Measurements from ENCODE around the gene PPP1R1B.

Gene PPP1R1B

DNA sequence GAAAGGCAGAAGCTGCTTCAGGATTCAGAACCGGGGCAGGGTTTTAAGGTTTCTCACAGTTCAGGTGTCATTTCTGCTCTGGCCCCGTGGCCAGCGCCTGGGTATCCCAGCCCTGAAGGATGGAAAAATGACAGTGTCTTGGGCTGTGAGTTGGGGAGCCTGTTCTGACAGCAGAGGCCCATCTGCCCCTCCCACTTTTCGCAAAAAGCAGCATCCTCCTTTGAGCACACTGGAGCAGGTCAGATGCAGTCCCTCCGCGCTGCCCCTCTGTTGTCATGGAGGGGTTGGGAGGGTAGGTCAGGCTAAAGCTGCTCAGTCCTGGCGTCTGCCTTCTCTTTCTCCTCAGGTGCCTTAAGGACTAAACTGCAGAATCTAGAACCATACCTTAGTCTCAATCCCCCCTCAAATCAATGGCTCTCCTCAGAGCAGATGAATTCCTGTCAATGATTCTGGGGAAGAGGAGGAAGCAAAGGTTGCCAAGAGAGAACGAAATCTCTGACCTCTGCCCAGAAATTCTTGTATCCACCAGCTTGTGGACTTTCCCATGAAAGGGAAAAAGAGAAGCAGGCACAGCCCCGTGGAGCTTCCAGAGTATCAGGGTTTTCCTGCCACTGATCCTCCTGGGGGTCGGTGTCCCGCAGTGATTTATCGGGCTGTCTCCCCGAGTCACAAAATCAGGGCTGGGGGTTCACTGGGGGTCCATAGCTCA is 26.3 kb upstream of the PPP1R1B start:
- DNase-seq (ENCODE audit: low read depth, low spot score) = no peak

DNA sequence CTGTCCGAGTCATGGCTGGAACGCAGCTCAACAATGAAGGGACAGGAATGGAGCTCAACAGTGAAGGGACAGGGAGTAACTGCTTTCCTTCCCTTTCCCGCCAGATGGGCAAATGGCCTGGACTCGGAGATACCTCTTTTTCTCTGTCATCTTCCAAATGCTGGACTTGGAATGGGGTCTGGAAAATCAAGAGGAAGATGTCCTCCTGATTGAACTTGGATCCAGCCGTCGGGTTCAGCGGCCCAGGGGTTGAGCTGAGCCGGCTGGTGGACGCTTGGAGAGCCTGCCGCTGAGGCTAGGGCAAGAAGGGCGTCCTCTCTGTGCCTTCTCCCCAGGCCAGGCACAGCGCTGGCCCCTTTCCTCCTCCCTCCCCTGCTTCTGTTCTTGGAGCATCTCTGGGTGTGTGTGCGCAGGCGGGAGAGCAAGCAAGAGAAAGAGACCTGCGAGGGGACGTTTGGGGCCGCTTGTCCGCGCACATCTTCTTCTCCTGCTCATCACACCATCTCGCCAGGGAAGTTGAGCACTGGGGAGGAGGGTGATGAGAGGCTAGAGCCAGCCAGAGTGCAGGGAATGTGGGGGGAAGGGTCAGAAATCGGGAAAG is 25.7 kb upstream of the PPP1R1B start:
- no peak for DNase-seq (ENCODE audit: low read depth, low spot score)

DNA sequence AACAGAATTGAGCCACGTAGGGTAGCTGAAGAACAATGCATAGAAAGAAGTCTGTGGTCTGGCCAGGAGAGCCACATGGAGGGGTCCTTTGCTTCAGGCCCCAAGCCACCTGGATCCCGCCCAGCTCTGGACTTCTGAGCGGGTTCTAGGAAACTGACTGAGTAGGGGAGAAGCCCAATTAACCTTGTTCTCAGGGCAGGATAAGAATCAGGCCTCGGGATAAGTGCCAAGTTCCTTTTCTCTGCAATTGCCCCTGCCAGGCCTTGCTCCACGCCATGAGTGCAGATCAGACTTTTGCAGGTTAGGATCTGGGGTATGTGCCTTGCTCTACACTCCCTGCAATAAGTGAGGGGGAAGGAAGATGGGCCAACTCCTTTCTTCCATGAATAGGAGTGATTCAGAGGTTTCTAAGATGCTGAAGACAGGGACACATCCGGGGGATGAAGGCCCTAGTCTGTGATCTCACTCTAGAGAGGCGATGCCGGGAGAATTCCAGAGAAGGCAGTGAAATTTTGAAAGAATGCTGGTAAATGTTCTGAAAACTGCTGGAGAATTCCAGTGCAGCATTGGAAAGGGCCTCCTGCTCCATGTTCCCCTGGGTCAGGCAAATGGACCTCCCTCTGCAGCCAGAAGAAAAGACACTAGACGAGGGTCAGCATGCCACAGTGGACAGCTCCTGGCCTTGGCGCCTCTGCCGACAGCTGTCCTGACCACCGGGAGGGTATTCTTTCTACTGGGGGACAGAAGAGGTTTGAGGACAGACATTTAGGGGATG is 24.8 kb upstream of the PPP1R1B start:
- DNase-seq (ENCODE audit: low read depth, low spot score) = no peak

DNA sequence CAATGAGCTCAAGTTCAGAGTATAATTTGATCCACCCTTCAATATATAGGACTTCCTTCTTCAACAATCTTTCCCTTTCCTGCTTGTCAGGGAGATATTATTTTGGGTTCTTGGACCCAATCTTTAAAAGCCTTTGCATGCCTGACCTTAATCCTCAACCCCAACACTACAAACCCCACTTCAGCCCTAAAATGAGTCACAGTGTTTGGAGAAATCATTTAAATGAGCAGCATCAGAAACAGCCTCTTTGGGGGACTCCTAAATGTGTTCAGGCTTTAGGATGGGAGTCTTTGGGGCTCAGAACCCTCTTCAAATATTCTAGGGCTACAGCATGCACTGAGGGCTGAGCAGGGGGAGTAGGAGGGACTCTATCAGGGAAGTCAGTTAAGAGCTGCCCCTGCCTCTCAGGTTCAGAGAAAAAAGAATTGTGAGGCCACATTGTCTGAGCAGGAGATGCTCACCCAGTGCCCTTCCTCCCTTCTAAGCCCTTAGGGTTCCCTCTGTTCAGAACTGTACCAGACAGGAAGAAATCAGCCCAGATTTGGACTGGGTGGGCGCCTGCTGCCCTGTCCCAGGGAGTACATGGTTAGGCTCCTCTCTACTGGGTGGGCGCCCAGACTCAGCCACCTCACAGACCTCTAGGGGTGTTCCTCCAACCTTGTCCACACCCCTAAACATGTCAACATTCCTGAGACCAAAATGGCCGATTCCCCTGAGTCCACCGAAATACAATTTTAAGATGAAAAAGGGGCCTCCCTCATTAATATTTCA is 24.0 kb upstream of the PPP1R1B start:
- DNase-seq (ENCODE audit: low read depth, low spot score) = no peak

DNA sequence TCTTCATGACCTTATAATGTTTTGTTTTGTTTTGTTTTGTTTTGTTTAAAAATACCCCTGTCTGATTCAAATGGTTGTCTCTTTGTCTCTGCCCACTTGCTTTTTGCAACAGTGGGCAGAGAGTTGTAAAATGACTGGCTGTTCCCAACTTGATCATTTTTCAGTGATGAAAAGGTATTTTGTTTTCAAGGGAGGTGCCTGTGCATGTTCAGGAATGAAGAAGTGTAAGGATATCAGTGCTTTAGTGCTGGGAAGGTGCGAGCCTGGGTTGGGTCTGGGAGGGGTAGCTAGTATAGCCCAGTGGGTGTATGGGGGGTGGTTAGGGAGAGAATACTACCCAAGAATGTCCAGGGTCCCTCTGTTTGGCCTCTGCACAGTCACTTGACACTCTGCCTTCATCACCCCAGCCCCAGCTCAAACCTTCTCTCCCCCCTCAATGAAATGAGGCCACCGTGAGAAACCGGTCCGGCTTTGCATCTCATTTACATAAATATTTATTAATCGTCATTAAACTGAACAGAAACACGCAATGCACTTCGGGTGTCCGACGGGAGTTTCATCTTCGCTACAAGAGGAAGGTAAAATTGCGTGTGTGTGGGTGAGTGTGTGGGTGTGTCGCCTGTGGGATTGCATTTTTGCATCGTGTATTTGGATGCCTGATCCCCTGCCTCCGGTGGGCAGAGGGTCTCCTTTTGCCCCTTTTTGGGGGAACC is 23.3 kb upstream of the PPP1R1B start:
- DNase-seq (ENCODE audit: low read depth, low spot score) = no peak

DNA sequence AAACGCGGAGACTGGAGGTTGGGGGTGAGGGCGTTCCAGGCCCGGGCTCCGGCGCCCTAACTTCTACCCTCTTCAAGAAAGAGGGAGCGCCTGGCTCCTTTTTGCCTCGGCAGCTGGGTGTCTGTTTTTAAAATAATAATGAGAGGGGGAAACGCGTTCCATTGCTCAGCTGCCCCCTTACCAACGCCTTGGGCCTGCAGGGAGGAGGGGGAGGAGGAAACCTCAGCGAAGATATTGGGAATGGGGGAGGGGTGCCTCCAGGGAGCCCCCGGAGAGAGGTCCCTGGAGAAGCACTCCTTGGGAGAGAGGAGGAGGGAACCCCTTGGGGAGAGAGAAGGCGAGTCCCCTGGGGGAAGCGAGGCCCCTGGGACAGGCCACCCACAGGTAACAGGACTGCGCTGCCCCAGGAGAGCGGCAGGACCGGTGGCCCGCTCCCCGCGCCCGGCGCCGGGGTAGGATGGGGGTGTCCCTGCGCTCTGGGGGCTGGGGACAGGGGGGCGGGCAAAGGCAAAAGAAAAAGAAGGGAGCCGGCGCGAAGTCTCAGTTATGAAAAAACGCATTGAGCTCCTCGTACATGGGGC is 21.8 kb upstream of the PPP1R1B start:
- no peak for DNase-seq (ENCODE audit: low read depth, low spot score)

DNA sequence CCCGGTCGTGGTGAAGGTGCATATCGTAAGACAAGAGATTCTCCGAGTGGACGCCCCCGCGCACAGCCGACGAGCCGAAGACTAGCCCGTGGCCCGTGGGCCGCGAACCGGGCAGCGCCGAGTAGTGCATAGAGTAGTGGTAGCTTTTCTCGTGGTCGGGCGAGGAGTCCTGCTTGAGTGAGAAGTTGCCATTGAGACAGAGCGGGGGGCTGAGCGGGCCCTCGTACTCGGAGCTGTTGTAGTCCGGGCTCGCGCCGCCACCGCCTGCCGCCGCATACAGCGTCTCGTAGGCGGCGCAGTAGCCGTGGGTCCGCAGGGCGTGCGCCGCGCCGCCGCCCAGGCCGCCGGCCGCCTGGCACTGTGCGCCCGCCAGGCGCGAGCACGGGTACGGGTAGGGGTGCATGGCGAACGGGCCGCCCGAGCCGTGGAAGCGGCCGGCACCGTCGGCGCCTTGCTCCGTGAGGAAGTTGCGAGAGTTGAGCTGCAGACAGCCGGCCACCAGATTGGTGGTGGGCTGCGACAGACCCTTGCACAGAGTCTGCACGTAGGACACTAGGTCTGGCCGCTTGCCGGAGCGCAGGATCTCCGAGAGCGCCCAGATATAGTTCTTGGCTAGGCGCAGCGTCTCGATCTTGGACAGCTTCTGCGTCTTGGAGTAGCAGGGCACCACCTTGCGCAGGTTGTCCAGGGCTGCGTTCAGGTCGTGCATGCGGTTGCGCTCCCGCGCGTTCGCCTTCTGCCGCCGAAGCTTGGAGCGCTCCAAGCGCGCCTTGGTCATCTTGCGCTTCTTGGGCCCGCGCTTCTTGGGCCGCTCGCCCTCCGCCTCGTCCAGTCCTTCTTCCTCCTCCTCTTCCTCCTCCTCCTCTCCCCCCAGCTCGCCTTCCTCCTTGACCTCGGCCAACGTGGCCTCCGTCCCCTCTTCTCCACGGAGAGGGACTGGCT is 21.0 kb upstream of the PPP1R1B start:
- DNase-seq (ENCODE audit: low read depth, low spot score) = no peak

DNA sequence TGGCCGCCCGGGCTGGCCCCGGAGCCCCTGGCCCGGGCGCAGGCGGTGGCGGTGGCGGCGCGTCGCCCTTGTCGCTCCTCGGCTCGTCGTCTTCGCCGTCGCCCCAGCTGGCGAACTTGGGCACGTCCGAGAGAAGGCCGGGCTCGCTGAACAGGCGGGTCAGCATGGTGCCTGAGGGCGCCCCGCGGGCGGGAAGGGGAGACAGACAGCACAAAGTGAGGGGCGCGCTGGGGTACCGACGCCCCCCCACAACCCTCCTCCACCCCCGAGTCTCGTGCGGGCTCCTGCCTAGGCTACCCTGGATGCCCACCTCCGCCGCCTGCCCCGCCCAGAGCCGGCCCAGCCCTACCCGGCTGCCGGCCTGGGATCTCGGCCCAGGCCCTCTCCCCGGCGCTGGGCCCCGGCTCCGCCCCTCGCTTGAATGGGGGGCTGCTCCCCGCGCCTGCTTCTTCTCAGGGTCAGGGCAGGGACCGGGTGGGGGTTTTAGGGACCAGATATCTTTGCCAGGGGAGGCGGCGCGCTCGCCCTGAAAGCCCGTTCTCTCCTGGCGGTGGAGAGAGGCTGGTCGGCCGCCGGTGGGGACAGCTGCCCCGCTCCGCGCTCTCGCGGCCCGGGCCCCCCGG is 20.2 kb upstream of the PPP1R1B start:
- DNase-seq (ENCODE audit: low read depth, low spot score) = no peak

DNA sequence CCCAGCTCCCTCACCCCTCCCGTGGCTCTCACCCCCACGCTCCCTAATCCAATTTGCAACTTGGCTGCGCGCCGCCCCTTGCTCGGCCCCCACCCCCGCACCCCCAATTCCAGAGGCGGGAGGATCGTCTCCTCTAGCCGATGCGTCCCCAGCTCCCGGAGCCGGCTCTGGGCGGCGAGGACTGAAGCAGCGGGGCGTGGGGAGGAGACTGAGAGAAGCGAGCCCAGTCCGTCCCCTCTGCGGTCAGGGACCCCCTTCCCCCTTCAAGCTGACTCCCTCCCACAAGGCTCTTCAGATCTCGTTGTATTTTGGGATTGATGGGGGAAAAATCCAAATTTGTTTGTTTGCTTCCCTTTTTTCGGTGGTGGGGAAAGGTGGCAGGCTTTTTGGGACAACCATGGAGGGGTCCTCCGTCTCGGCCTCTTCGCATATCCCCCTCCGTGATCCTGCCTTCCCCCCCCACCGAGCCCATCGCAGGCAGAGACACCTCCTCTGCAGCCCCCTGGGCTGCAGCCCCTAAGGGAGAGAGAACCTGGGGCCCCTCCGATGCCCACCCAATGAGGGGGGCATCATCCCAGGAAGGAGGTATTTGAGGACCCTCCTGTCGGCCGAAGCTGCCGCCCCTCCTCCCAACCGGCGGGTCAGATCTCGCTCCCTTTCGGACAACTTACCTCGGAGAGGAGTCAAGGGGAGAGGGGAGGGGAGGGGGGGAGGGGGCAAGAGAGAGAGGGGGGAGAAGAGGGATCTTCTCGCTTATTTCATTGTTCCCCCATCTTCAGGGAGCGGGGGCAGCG is 19.5 kb upstream of the PPP1R1B start:
- no peak for DNase-seq (ENCODE audit: low read depth, low spot score)

DNA sequence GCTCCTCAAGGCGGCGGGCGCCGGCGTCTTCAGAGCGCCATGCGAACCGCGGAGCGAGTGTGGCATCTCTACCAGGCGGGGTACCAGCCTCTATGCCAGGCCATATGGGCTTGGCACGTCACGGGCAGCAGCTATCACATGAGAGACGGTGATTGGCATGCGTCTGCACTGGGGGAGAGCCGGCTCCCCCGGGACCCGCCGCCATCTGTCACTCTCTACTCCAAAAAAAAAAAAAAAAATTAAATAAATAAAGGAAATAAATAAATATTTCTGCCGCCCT is 19.0 kb upstream of the PPP1R1B start, which contains the start of gene NEUROD2:
Gene NEUROD2 (minus strand): TSS at position 70 of the 280 bp plus-strand sequence. CDS start 1,321 bp downstream, outside the sequence.
- DNase-seq (ENCODE audit: low read depth, low spot score) = no peak

DNA sequence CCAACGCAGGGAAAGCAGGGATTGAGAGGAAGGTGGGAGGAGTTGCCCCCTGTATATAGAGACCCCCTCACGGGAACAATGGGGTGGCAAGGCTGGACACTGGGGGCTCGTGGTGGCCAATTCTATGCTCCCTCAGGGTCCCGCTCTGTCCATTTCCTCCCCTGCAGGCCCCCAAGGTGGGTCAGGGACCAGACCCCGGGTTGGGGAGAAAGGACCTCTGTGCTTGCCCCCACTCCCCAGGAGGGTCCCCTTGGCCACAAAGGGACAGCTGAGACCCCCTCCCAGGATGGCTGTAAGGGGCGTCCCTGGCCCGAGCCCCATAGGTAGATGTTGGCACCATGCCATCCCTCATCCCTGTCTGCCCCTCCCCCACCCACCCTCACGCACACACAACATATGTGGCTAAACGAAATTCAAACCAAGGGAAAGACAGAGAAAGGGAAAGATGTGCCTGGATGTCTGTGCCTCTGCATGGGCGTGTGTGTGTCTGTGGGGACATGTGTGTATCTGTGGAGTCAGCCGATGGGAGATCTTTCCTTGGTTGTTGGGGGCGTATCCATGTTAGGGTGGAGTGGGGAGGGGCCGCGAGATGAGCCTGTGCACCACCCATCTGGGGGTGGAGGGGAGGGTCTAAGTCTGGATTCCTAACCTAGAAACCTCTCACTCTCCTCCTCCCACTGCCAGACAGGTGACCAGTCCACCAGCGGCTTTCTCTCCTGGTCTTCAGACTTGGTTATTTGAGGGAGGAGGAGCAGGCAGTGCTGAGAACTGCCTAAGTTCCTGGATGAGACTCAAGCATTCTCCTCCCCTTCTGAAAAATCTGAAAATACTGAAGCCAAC is 18.4 kb upstream of the PPP1R1B start:
- no peak for DNase-seq (ENCODE audit: low read depth, low spot score)

DNA sequence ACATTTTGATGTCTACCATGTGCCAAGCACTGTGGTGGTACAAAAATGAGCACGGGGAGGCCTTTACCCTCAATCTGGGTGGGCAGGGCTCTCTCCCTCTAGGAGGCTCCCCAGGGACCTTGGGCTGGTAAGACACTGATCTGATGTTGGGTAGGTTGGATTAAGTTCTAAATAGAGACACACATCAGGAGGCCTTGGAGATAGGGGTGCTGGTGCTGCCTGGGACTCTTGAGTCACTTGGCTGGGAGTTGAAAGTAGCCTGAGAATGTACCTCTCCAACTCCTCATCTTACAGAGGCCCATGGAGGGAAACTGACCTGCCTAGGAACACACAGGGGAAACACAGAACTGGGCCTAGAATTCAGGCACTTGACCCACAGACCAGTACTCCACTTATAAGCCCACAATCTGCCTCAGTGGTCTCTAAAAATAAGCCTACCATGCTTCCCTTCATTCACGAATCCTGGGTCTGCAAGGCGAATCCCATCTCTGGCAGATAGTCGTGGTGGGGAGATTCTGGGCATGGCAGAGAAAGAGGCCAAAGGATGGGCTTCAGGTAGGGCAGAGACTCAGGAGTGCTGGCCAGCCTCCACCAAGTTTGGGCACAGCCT is 17.2 kb upstream of the PPP1R1B start:
- no peak for DNase-seq (ENCODE audit: low read depth, low spot score)

DNA sequence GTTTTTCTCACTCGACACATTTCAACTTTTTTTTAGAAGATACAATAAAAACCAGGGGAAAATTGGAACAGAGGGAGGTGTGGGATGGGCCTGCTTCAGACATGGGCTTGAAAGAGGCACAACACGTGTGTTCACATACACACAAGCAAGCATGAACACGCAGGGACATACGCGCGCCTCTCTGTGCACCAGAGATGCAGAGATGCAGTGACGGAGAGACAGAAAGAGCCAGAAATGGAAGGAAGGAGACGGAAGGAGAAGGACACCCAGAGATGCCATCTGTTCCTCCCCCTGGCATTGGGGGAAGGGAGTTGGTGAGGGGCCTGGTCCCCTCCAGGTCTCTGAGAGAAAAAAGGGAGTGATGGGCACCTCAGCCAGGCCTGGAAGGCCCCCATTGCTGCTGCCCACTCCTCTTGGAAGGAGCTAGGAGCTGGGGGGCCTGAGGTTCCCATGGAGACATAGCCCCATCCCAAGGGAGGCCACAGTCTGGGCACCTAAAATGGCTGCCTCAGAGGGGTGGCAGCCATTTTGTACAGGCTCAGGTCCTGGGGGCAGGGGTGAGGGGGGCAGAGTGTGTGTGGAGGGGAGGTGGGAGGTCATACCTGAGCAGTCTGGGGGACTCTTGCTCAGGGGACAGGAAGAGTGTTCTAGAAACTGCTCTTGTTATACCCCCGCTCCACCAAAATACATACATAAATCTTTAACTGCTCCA is 15.2 kb upstream of the PPP1R1B start:
- DNase-seq (ENCODE audit: low read depth, low spot score) = no peak

DNA sequence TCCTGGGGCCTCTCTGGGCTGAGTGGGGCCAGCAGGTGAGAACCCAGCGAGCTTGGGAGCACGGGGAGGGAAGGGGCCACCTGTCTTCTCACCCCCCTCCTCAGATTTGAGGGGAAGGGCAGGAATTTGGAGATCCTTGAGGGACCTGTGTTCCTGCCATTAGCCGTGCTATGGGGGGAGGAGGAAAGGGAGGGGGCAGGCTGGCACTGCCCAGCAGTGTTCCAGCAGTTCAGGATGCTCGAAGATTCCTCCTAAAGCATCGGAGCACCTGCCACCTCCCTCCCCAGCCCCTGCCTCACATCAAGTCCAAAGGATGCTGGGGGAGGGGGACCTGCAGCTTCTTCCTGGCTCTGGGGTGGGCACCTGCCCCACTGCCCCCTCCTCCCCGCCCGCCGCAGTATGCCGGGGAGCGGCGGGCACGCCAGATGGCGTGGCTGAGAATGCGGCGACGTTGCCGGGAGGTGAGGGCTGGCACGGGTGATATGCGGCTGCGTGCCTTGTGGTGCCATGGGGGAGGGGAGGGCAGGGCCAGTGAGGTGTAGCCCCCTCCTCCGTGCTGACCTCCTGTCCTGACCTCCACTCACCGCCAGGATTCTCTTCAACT is 14.4 kb upstream of the PPP1R1B start:
- no peak for DNase-seq (ENCODE audit: low read depth, low spot score)

DNA sequence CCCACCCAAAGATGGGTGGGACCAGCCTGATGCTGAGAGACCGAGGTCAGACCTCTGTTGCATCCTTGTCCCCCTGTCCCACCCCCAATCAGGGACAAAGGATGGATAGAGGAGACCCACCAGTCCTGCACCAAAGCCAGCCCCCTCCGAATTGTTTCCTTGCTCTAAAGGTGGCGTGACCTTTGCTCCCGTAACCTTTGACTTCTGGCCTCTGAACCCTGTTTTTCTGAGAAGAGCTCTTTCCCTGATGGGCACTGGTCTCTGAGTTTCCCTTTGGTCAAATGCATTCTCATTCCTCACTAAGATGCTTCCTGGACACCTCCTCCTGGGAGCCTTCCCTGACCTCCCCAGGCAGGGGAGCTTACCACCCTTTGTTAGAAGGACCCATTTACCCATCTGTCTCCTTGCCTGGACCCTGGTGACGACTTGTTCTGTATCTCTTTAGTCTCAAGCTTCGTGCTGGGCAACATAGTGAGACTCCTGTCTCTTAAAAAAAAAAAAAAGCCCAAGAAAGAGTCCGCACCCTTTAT is 13.8 kb upstream of the PPP1R1B start:
- no peak for DNase-seq (ENCODE audit: low read depth, low spot score)

DNA sequence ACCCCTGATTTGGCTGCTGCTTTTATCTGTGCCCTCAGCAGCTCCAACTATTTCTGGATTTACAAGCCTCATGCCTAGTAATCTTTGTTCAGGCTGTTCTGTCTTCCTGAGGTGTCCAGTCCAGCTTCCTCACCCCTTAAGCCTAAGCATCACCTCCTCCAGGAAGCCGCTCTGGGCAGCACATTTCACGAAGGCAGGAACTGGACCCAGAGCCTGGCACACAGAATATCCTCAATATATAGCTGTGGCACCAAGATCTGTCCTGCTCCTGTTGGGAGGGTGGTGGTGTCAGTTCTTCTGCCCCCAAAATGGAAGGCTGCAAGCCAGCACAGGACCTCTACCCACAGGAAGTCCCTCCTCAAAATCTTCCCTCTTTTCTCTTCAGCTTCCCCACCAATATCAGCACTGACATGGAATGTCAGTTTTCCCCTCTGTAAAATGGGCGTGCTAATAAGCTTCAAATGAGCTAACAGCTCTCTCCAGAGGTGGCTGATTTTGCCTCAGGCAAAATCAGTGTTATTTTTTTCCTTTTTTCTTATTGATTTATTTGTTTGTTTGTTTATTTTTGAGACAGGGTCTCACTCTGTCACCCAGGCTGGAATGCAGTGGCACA is 12.1 kb upstream of the PPP1R1B start:
- no peak for DNase-seq (ENCODE audit: low read depth, low spot score)

Measured in activated naive CD8-positive, alpha-beta T cell treated with anti-CD3 and anti-CD28 coated beads, Interleukin-2, amount 50 U/mL, for 16 hours (primary cell).